ENCODE measurements around the gene DERA. TPM values are rescaled to one million over a fixed set of nuclear protein-coding genes. Genes with fewer than 3 reads are reported as not detected.
"Not testable (repeated sequence)": the region's sequence is repeated elsewhere in the genome, so short reads cannot be mapped to it uniquely, and the experiment has no call there.

The DERA gene
- 97.3 and 108 TPM in 2 replicates for total RNA-seq (2014; rRNA removed; shearing (Covaris generic))

DNA sequence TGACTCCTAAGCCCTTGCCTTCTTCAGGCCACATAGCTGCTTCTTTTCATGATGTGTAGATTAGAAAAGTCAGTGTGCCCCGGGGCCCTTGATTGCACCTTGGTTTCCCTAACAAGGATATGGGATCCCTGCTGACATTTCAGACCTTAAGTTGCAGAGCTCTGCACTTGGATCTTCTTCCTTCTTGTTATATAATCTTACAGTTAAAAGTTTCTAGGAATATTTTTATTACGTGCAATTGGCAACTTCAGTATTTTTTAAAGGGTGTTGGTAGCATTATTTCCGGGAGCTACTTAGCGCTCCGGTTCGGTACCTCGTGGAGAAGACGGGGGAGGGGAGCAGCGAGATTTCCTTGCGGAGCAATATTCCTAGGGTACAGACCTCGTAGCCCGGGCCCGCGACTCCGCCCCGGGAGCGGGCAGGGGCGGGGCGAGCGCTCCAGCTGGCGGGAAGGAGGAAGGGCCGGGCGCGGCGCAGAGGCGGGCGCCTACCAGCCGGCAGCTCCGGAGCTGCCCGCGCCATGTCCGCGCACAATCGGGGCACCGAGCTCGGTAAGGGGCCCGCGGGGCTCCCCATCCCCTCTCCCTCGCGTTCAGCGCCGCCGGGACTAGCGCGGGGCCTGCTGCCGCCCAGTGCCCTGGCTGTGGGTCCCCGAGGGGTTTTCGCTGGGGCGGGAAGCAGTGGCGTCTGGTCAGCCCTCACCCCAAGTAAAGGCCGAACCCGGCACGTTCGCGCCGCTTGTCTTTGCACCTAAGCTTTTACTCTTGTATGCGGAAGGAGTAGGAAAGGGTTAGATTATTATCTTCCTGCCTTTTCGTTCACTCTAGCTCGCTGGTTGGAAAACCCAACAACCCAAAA lies at the start of gene DERA:
Gene DERA (plus strand): TSS at position 469 of the 858 bp plus-strand sequence. CDS start 52 bp downstream, at position 521.
- DNase-seq (ENCODE audit: low spot score), result peak; percentile 62

DNA sequence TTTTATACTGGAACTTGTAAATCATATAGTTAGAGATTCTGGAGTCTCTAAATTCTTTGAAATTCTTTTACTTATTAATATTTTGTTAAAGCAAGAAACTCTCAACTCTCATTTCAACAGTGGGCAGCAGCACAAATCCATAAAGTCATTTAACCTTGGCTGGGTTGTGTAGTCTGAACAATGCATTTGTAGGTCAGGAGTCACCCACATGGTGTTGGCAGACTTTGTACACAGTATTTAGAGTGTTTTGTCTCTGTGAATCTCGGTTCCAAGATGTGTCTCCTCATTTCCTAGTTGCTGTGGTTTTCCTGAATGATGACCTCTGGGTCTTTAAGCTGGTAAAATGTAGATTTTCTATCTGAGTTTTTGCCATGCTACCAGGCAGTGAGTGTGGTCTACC lies 49.7 kb upstream of the DERA start:
- peak; percentile 25 for DNase-seq (ENCODE audit: low spot score)

DNA sequence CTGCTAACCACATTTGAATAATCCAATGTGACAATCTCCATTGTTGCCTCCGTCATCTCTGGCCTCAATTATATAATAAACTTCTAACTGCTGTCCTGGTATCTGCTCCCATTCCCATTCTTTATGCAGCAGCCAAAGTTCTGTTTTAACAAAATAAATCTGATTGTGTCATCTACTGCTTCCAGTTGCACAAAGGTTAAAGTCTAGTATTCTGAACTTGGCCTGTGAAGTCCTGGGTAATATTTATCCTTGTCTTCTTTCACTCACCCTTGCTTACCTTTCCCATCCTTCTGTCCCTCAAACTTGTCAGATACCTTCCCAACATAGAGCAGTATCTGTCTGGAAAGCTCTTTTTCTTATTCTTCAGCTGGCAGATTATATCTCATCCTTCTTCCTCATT lies 48.3 kb upstream of the DERA start:
- no peak for DNase-seq (ENCODE audit: low spot score)

DNA sequence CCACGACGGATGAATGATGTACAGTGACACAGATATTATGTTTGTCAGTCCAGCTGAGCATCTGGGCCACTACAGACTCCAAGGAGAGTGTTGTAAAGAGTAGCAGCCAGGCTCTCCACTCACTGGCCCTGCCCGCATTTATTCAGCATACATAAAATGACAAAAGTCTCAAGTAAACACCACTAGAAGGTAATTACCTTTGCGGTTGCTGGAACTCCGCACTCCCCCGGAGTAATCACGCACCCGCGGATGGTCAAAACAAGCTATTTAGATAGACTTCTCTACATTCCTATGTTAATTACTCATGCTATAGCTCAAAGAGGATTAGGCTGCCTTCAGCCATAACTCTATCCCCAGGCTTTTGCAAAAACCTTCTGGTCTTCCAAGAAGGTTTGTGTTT lies 47.8 kb upstream of the DERA start:
- peak; percentile 32 for DNase-seq (ENCODE audit: low spot score)

DNA sequence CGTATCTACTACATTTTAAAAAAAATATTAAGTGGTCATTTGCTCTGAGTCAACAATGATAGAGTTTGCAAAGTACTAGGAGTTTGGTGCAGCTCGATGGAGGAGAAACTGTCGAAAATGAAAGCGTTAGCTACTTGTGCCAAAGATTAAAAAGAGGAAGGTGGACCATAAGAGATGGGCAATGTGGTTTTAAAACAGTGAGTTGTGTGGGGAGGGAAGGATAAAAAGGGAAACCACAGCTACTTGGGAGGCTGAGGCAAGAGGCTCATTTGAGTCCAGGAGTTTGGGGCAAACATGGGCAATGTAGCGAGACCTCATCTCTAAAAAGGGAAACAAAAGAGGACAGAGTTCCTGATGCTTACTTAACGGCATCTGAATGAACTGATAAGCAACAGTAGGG lies 47.1 kb upstream of the DERA start:
- no peak for DNase-seq (ENCODE audit: low spot score)

DNA sequence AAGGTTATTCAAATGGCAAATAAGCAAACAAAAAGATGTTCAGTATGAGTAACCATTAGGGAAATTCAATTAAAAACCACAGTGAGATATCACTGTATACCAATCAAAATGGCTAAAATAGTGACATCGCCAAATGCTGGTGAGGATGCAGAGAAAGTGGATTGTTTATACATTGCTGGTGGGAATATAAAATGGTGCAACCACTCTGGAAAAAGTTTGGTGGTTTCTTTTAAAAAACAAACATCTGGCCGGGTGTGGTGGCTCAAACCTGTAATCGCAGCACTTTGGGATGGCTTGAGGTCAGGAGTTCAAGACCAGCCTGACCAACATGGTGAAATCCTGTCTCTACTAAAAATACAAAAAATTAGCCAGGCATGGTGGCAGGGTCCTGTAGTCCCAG lies 42.9 kb upstream of the DERA start:
- peak; percentile 75 for DNase-seq (ENCODE audit: low spot score)

DNA sequence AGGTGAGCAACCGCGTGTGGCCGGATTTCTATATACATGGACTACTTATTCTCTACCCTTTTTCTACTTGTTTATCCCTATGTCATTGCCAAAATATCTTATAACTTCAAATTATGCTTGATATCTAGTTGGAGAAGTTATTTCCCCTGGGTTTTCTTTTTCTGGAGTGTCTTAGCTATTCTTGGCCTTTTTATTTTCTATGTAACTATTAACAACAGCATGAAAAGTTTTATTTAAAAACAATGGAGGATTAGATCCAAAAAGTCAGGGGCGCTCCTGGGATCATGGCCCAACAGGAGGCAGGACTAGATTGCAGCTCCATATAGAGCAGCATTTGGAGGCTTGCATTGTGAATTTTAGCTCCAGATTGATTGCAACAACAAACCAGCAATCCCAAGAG lies 37.6 kb upstream of the DERA start:
- DNase-seq (ENCODE audit: low spot score), result no peak

DNA sequence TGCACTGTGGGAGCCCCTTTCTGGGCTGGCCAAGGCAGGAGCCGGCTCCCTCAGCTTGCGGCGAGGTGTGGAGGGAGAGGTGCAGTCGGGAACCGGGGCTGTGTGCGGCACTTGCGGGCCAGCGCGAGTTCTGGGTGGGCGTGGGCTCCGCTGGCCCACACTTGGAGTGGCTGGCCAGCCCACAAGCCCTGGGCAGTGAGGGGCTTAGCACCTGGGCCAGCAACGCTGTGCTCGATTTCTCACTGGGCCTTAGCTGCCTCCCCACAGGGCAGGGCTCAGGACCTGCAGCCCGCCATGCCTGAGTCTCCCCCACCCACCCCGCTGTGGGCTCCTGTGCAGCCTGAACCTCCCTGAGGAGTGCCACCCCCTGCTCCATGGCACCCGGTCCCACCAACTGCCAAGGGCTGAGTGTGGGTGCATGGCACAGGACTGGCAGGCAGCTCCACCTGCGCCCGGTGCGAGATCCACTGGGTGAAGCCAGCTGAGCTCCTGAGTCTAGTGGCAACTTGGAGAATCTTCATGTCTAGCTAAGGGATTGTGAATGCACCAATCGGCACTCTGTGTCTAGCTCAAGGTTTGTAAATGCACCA lies 36.5 kb upstream of the DERA start:
- not testable (repeated sequence) for DNase-seq (ENCODE audit: low spot score)

DNA sequence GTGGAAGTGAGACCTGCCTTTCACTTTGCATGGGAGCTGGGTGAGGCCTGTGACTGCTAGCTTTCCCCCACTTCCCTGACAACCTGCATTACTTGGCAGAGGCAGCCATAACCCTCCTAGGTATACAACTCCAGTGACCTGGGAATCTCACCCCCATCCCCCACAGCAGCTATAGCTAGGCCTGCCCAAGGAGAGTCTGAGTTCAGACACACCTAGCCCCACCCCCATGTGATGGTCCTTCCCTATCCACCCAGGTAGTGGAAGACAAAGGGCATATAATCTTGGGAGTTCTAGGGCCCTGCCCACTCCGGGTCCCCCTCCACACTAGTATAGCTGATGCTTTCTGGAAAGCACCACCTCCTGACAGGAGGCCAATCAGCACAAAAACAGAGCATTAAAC lies 35.3 kb upstream of the DERA start:
- no peak for DNase-seq (ENCODE audit: low spot score)

DNA sequence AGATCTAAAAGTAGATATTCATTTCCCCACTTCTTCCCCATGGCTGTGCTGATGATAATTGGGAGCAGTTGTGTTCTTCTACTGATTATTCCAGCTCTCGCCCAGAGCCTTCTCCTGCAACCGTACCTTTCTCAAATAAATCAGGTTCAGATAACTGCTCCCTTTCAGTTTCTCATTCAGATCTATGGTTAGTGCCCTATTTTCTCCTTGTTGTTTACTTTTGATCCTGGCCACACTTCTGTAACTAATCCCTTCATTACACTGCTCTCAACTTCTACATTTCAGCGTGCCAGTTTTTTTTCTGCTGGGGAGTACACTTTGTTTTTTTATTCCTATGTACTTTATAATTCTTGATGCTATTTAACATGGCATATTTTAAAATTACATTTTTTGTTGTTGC lies 31.7 kb upstream of the DERA start:
- no peak for DNase-seq (ENCODE audit: low spot score)

DNA sequence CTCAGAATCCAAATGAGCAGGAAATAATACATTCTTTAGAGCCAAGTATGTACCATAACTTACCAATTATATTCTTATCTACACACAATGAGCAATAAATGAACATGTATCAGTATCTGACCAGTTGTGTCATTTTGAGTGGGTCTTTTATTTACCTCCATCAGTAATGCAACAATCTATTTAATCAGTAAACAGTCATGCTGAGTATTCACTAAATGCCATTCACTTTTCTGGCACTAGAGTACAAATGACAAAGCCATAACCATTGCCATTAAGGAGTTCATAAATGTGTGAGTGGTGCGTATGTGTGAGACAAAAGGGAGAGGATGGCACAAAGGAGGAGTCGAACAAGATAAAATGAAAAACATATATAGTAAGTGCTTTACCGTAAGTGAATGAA lies 30.4 kb upstream of the DERA start:
- DNase-seq (ENCODE audit: low spot score), result no peak

DNA sequence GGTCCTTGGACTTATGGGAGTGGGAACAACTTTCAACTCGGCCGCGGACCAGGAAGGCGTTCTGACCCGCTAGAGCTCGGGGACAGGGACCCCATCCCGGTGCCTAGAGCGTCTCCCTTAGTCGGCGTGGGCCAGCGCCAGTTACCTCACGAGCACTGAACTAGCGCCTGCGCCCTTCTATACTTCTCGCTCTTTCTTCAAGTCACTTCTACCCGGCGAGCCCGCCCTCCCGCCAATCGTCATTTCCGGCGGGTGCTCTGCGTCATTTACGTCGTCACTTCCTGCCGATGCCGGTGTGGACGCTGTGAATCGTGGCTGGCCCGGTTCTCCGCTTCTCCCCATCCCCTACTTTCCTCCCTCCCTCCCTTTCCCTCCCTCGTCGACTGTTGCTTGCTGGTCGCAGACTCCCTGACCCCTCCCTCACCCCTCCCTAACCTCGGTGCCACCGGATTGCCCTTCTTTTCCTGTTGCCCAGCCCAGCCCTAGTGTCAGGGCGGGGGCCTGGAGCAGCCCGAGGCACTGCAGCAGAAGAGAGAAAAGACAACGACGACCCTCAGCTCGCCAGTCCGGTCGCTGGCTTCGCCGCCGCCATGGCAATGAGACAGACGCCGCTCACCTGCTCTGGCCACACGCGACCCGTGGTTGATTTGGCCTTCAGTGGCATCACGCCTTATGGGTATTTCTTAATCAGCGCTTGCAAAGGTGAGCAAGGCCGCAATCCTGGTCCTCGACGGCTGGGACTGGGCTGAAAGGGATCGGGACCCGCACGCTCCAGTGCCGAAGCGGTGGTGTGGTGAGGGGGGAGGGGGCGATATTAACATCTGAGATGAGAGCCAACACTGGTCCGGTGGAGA lies 28.8 kb upstream of the DERA start, which contains the start of gene STRAP:
Gene STRAP (plus strand): TSS at position 270 of the 854 bp plus-strand sequence. CDS start 321 bp downstream, at position 591.
- DNase-seq (ENCODE audit: low spot score), result peak; percentile 97

DNA sequence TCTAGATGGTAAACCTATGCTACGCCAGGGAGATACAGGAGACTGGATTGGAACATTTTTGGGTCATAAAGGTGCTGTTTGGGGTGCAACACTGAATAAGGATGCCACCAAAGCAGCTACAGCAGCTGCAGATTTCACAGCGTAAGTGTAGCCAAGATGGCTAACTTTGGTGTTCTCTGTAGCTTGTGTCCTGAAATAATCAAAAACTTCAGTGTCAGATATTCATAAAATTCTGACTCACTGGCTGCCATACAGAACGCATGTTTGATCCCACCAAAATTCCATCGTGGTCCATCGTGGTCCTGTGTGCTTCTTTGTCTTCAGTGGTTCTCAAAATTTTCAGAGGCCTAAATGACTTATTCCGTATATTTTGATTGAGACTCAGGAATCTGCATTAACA lies 27.6 kb upstream of the DERA start:
- DNase-seq (ENCODE audit: low spot score), result no peak

DNA sequence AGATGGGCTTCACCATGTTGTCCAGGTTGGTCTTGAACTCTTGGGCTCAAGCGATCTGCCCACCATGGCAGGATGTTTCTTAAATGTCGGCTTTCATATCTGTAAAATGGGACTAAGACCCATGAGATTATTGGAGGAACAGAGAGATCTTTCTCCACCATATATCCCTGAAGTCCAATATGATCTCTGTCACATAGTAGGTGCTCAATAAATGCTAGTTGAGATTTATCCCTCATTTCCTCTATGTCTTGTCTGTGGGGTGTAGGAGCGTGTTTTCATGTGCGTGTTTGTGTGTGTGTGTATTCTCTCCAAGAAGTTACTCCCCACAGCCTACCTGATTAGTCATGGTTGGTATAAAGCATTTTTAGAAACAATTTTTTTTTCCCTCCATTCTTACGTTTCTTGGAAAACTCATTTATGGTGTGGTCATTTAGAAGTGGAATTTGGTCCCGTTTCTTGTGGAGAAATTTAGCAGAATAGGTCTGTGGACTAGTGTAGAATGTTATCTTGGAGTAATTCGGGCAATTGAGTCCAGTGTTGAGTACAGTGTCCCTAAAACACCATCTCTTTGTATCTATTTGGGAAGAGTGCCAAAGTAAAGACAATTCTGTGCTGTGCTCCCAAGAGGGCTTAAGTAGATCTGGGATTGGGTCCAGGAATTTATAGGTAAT lies 24.6 kb upstream of the DERA start:
- DNase-seq (ENCODE audit: low spot score), result no peak

DNA sequence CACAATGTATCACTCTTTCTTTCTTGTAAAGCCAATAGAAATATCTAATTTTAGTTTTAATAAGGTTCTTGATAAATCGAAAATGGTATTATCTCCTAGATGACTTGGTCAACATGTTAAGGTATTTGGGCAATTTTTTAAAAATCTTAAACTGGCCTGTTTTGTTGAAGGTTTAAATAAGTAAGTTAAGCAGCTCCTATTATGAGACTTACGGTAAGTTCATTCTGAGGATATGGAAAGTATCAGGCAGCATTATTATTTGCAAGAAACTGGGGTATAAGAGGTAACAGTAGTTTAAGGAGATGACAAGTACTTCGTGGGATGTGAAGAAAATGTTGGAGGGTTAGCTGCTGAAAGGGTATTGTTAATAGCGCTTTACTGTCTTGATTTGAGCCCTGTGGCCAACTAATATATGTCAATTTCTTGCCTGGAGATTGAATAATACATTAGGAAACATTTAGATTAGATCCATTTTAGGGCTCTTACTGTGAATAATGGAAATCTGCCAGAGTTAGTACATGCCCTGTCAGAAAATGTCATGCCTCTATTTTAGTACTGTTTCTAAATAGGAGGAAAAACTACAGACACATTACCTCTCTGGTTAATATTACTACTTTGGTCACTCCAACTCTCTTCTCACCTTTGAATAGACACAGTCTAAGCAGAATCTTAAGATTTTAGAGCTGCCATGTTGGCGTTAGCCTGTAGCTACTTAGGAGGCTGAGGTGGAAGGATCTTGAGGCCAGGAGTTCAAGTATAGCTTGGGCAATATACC lies 23.9 kb upstream of the DERA start:
- DNase-seq (ENCODE audit: low spot score), result no peak

DNA sequence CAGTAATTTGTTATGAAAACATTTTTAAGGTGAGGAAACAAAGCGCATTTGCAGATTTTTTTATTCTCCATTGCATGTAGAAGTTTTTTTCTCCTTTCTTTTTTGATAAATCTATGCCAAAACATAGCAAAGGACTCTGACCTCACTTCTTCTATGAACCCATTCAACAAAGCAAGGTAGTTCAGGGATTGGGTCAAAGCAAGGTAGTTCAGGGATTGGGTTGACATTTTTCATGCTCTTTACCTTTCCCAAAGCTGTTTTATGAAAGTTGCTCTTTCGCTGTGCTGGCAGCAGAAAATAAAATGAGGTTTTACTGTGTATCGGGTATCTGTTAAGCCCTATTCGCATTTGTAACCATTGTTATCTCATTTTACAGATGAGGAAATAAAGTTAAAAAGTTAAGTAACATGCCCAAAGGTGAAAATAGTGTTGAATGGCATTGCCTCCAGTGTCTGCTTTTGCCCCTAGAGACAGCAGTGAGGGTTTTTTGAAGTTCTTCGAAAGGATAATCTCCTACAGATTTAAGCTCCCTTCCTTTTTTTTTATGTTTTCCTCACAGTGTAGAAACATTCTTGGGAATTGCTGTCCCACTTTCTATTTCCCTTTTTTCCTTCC lies 18.4 kb upstream of the DERA start:
- DNase-seq (ENCODE audit: low spot score), result no peak

DNA sequence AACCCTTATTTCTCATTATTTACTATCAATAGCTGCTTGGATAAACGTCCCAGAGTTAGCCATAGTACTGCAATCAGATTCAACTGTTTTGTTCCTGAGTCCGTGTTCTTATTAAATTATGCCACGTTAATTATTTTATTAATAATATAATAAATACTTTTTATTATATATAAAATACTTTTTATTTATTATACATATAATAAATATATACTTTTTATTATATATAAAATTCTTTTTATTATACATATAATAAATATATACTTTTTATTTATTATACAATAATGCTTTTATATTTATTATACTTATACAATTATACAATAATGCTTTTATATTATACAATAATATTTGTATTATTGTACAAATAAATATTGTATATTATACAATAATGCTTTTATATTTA lies 17.9 kb upstream of the DERA start:
- DNase-seq (ENCODE audit: low spot score), result no peak

DNA sequence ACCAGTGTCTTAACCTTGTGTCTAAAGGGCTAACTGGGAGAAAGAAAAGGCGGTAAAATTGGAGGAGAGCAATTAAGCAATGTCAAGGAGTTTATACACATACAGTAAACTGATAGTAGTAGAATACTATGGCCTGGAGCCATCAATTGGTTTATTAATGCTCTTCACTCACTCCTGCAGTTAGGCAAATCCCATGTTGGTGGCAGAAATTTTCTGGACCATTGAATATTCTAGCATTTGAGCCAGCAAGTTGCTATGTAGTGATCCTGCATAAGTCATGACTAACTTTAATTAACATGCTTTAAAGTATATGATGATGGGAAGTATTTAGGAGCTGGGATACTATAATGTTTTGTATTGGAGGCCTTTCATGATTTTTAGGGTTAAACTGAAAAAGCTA lies 14.3 kb upstream of the DERA start:
- no peak for DNase-seq (ENCODE audit: low spot score)

DNA sequence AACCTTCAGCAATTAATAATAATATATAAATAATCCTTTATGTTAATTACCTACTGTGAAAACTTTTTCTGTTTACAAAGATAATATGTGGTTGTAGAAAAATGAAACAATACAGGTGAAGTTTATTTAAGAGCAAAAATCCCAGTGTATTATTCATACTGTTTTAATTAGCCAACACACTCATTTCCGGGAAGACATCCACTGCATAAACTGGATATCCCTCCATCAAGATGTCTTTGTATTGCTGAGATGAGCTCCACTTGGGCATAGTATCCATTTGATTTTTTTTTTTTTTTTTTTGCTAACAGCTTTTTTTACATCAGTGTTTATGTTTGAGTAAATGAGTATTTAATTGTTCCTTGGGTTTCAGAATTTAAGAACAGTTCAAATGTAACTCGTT lies 13.7 kb upstream of the DERA start:
- DNase-seq (ENCODE audit: low spot score), result no peak

DNA sequence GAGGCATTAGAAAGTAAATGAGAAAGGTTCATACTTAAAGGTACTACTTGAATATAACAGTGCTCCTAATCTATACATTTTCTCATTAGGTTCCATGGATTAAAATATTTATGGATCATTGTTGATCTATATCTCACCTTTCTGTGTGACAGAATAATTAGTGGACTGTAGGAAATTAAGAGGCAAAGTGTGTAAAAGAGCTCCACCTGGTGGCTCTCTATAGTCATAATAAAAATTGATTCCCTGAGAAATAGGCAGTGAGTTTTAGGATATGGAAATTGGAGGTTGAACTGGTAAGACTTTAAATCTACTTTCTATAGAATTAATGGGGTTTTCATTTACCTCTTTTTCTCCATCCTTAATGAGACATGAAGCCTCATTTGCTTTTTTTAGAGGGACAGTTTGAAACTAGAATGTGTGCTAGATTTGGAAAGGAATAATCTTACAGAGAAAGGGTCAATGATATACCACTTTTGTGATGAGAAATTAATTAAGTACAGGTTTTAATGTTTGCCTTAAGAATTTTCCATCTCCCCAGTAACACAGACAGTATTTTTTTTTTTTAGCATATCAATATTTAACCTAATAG lies 11.8 kb upstream of the DERA start:
- DNase-seq (ENCODE audit: low spot score), result no peak

All from H4 (cell line).